Activated naive CD4-positive, alpha-beta T cell (primary cell): ENCODE measurements around the gene ZSCAN32.

ENCODE experiments used
- DNase-seq, 4 experiments: peaks; one replicate each; lab custom pipeline; 2025; lab: John Stamatoyannopoulos, UW

Gene ZSCAN32

DNA sequence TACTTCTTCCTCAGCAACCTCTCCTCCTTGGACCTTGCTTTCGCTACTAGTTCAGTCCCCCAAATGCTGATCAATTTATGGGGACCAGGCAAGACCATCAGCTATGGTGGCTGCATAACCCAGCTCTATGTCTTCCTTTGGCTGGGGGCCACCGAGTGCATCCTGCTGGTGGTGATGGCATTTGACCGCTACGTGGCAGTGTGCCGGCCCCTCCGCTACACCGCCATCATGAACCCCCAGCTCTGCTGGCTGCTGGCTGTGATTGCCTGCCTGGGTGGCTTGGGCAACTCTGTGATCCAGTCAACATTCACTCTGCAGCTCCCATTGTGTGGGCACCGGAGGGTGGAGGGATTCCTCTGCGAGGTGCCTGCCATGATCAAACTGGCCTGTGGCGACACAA lies 44.7 kb downstream of the ZSCAN32 start:
- no peak for DNase-seq

DNA sequence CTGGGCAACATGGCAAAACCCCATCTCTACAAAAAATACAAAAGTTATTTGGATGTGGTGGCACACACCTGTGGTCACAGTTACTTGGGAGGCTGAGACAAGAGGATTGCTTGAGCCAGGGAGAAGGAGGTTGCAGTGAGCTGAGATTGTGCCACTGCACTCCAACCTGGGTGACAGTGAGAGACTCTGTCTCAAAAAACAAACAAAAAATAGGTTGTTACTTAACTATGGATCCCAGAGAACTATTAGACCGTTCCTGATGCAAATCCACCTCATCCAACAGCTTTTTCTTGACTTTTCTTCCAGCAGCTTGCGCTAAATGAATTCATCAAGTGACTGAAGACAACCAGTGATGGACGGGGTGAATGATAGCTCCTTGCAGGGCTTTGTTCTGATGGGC lies 45.2 kb downstream of the ZSCAN32 start, which contains the start of gene OR2C1:
Gene OR2C1, plus strand, starts transcription at position 301 of the 400 bp plus-strand sequence. Its CDS starts 52 bp downstream, at position 353.
- no peak for DNase-seq

DNA sequence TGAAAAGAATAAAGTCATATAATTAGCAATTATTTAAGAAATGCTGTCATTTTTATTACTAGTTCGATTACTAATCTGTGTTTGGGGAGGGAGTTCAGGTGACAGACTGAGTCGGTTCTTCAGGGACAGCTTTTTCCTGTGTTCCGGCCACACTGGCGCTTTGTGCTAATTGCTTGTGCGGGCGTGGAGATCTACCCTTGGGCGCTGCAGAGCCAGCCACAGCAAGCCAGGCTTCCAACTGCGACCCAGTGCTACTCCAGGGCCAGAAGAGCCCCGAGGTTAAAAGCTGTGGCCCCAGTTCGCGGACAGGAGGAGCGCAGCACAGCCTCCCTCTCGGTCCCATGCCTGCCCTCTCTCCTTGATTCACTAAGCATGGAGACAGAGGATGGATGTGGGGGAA lies 51.6 kb downstream of the ZSCAN32 start:
- no peak for DNase-seq

DNA sequence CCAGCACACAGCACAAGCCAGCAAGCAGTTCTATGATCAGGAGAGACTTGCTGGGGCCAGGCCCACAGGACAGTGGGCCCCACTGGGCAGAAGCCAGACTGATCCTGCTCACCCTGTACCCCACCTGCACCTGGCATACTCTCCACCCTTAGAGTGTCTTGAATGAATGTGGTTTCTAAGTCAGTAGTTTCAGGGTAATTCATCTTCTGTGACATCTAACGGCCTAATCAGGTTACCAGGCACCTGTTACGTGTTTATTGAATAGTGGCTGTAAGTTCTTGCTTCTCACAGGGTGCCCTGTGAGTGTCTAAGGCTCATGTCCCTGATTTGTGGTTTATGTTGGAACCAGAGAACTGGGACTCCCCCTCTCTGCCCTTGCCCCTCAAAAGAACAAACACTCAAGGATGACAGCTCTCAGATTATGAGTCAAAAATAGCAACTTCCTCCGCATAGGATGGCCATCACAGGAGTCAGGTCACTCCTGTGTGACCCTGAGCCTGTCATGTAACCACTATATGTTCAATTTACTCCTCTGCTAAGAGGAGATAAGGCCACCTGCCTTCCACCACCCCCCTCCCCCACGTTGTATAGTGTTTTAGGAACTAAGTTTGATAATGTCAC lies 52.1 kb downstream of the ZSCAN32 start:
- DNase-seq, result no peak

DNA sequence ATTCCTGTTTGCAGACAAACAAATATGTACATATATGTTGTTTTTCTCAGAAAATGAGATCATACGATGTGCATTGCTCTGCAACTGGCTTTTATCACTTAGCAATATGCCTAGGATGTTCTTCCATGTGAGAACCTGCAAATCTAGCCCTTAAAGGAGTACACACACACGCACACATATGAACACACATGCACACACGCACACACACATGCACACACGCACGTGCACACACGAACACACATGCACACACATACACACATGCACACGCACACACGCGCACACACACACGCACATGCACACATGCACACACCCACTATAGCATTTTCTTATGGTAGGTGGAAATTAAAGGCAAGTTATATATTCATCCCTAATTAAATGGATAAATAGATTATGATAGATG lies 53.2 kb downstream of the ZSCAN32 start:
- no peak for DNase-seq

DNA sequence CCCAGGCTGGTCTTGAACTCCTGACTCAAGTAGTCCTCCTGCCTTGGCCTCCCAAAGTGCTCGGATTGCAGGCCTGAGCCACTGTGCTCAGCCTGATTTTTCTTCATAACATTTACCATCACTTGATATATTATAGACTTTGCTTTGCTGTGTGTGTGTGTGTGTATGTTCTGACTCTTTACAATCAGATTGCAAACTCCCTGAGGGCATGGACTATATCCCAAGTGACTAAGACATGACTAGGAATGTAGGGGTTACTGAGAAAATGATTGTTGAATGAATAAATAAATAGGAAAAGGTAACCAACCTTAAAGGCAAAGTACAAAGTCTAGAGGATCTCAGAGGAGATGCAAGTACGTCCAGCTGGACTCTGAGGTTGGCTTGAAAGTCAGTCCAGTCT lies 54.8 kb downstream of the ZSCAN32 start:
- no peak for DNase-seq
